ENCODE results near the gene KNCN.

KNCN gene

GRCh38 chr1:46551597-46552095 is at the start of gene KNCN:
TSS of gene KNCN (minus strand) at chr1:46551647. CDS start at chr1:46551215, 432 bp downstream.
- DNase-seq = peak; percentile 33

DNA sequence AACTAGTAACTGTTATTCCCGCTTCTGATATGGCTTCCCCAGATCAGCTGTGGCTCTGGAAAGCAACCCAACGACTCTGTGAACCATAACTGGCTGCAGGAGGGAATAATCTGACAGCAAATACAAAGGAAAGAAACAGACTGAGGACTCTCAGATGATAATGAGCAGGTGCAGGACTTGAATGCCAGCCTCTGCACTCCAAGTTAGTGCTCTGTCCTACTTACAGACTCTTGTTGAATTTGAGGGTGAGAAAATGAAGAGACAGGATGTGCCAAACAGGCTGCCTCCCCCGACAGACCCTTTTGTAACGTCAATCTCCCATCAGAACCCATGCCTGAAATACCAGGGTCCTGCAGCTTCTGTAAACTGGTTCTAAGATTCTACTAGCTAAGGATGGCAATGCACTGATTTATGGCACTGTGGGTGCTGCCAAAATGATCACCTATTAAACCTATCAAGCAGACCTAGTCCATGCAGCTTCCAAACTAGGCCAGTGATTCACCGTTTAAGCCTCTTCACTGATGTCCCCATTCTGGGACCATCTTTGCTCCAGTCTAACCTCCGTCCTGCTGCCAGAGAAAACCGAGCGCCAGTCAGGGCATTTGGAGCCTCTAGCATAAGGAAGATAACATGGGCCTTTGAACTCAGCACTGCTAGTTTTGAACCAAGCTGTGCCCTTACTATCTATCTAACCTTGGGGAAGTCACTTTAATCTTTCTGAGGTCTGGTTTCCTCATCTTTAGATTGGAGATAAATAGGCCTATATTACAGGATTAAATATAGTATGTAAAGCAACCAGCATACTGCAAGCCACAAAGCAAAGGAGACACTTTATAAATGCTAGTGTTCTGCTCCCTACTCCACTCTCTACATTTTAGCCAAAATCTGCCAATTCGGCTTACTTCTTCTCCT is 47.9 kb upstream of the KNCN start:
- no peak for DNase-seq

DNA sequence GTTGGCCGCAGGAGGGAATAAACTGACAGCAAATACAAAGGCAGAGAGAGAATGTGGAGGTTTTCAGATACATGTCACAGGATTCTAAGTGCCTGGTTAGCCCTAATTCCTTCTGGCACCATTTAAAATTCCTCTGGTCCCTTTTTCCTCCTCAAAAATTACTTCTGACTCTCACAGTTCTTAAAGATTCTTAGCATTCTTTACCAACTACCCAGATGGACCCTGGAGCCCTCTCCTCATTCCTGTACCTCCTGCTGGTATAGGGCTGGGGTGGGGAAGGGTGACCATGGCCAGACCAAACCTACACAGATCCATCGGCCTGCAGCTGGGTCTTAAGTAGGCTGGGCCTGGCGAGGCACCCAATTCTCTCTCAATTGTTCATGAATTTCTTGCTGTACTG is 45.4 kb upstream of the KNCN start:
- no peak for DNase-seq

DNA sequence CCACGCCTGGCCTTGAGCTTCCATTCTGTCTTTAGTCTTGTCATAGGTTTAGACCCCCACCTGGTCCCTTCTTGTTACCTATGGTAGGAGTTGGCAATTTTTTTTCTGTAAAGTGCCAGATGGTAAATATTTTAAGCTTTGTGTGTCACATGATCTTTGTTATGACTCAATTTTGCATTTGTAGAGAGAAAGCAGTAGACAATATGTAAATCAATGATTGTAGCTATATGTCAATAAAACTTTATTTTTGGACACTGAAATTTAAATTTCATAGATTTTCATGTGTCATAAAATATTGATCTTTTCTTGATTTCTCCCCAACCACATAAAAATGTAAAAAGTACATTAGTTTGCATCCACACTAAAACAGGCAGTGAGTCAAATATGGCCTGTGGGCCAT is 44.6 kb upstream of the KNCN start:
- DNase-seq = no peak

GRCh38 chr1:46595127-46595526 is 43.7 kb upstream of the KNCN start:
- no peak for DNase-seq

DNA sequence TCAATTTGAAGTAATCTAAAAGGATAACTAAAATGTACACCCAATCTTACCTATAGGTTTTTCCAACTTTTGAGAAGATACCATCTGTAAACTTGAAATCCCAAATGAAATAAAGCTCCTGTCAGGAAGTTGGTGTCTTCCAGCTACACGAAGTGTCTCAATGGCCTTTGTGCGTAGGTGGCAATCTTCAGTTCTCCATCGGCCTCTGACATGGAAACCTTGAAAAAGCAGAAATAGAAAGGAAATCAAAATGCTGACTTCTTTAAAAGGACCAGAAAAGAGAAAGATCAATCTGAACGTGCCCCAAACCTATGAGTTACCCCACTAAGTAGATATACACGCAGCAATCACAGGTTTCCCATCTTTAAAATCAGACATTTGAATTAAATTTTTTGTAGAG is 42.6 kb upstream of the KNCN start:
- no peak for DNase-seq

GRCh38 chr1:46592823-46593222 is 41.4 kb upstream of the KNCN start:
- DNase-seq = no peak

DNA sequence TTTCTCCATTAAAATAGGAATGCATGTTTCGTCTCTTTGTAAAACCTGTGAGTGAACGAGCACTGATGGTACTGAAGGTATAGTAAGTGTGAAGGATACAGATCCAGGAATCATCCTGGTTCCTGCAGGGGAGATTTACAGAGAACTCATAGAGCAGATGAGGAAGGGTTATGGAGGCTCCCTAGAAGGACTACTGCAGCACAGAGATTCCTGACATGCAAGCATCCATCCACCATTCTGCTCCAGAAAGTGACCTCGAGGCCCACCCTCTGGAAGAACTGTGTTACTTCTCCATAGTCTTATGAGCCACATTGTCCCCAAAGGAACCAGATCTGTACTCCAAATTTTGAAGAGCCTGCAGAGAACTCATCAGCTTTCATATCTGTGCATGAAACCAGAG is 38.1 kb upstream of the KNCN start:
- DNase-seq = no peak

GRCh38 chr1:46587069-46587468 is 35.6 kb upstream of the KNCN start:
- no peak for DNase-seq

- DNase-seq = no peak
These were observed 34.0 kb upstream of the KNCN start for GRCh38 chr1:46585312-46585938.

DNA sequence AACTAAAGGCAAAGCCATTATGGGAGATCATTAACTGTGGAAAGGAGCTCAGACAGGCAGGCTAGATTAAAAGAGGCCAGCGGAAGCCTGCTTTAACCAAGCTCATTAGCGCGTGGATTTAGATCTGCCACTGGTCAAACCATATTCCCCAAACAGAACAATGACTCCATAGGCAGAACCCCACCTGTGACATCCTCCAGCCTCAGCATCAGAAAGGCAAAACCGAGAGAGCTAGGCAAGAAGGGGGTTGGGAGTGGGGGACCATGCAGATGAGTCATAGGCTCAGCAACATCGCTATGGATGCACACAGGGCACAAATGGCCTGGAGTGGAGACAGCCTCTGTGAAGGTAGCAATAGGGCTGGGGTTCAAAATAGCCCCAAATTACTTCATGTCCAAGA is 32.0 kb upstream of the KNCN start:
- DNase-seq = no peak

DNA sequence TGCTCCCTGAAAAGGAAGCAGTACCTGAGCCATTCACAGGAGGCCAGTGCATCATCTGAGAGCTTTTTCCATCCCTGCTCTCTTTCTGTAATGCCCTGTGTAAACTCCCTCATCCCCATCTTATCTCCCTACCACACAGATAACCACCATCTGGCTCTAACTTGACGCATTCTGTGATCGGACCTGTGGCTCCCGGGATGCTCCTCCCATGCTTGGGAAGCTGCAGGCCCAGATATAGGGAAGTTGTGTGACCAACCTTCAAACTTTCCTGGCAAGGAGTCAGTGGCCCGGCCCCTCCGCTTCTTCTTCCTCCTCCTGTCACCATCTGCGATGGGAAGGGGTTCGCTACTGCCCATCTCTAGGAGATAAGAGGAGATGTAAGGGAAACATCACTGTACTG is 31.5 kb upstream of the KNCN start:
- no peak for DNase-seq

DNA sequence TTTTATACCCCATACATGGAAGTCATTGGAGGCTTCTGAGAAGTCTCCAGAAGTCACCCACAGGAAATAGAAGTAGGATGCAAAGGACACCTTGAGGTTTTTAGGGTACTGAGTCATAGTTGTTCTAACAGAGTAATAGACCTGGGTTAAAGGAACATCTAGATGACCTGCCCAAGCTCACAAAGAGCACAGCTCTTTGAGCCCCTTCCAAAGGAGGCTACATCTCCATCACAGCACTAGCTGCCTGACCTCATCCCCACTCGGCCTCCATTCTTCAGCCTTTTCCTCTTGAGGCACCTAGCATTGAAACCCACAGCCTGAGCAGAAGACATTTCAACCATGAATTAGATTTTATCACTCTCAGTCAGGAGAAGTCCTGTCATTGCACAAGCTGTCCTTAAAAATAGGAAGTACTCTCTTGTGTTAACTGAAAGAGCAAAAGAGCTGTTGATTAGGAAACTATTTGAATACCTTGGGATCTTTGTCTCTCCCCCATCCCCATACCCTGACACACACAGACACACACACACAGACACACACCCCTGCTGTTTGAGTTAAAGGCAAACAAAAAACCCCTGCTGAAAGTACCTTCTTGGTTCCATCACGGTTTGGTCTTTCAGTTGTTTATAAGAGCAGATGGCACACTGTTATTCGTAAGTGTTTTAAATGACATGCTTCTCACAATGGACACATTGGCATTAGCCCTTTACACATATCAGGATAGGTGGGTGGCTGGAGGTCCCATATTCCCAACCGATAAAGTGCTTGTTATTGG is 30.4 kb upstream of the KNCN start:
- no peak for DNase-seq

DNA sequence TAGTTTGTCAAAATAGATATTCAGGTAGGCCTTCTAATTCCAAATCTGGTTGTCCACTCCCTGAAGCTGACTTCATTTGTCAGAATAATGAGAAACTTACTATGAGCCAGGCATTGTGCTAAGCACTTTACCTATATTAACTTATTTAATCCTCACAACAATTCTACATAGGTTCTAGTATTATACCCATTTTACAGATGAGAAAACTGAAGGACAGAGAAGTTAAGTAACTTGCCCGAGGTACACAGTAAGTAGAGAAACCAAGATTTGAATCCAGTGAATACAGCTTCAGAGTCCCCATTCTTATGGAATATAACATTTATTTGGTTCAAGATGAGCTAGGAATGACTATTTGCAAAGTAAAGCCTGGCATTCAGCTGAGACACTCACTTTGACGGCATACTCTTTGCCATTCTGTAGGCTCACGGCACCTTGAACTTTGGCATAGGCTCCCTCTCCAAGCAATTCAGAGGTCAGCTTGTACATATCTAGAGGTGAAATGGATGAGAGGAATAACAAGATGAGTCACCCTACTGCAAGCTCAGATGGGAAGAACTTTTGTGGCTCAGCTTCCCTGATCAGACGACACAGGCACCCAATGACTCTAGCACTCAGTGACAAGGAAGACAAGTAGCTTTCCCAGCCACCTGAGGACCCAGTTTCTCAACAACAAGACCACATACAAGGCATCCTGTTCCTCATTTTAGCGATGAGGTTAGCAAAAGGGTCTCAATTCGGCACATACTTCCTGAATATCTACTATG is 28.9 kb upstream of the KNCN start:
- DNase-seq = no peak

- DNase-seq = no peak
These were observed 26.2 kb upstream of the KNCN start for GRCh38 chr1:46577671-46578070.

DNA sequence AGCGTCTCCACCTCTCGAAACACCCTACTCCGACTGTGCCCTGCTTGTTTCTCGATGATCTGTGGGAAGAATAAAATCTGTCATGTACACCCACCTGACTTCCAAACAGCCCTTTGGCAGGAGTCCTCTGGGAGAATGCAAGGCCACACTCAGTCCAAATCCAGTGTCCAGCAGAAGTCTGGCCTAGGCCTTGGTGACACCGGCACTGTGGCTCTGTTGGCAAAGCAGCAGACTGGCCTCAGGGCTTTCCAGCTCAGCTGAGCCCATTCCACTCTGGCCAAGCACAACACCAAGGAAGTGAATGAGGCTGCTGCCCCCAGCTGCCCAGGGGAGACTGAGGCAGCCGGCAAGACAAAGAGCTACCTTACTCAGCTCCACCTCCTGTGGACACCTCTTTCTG is 25.1 kb upstream of the KNCN start:
- no peak for DNase-seq

DNA sequence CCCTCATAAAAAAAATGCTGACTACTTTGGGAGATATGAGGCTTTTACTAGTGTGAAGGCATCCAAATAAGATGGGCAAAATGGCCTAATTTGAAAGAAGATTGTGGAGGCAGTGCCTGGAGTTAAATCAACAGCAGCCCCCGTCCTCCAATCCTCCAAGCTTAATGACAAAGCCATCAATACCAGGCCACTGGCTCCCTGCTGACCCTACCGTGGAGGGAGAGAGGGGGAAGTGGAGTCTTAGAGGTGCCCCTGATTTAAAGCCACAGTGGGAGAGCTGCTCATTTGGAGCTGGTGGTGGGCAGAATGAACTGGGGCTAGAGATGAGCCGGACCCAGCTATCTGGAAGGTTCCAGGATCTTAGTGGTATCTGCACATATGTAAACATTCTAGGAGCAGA is 24.3 kb upstream of the KNCN start:
- no peak for DNase-seq

DNA sequence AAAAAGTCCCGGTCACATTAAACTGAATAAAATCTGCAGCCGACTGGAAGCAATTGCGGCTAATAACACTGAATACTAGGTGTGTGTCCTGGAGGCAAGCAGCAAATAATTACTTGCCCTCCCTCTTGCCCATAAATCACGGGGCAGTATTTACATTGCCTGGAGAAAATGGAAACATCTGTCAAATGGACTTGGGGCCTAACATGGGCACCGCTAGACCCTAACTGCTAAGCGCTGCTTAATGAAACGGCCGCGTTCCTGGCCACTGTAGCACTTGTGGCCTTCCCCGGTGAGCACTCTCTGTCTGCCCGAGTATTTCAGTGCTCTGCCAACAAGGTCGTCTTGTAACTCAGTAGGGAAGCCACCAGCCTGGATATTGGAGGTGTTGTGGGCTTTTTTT is 23.9 kb upstream of the KNCN start:
- peak; percentile 62 for DNase-seq

GRCh38 chr1:46571691-46572225 is 20.3 kb upstream of the KNCN start:
- DNase-seq = no peak

GRCh38 chr1:46569884-46570725 is 18.7 kb upstream of the KNCN start:
- no peak for DNase-seq

DNA sequence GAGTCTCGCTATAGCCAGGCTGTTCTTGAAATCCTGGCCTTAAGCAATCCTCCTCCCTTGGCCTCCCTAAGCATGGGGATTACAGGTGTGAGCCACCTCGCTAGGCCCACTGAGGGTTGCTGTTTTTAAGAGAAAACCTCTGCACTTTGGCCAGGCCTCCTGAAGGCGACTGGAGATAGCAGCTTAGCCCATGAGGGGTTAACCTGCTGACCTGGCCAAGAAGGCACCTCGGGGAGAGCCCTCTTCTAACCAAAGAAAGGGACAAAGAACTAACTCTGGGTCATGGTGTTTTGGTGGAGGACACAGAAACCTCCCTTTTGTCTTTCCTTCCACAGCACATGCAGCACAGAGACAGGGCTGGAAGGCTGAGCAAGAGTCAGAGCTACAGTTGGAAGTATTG is 17.7 kb upstream of the KNCN start:
- DNase-seq = no peak

All from NCI-H146 (cell line).